HG03139 (cell line): Measurements from ENCODE around the gene STXBP5L.
"Not testable (repeated sequence)": the region's sequence is repeated elsewhere in the genome, so short reads cannot be mapped to it uniquely, and the experiment has no call there.

Source experiments
- ATAC-seq: cut with Tn5 transposase; IDR thresholded peaks from one replicate; pipeline ENCODE4 v1.9.1; 2021; ENCODE audit not compliant: unreplicated experiment

STXBP5L gene

DNA sequence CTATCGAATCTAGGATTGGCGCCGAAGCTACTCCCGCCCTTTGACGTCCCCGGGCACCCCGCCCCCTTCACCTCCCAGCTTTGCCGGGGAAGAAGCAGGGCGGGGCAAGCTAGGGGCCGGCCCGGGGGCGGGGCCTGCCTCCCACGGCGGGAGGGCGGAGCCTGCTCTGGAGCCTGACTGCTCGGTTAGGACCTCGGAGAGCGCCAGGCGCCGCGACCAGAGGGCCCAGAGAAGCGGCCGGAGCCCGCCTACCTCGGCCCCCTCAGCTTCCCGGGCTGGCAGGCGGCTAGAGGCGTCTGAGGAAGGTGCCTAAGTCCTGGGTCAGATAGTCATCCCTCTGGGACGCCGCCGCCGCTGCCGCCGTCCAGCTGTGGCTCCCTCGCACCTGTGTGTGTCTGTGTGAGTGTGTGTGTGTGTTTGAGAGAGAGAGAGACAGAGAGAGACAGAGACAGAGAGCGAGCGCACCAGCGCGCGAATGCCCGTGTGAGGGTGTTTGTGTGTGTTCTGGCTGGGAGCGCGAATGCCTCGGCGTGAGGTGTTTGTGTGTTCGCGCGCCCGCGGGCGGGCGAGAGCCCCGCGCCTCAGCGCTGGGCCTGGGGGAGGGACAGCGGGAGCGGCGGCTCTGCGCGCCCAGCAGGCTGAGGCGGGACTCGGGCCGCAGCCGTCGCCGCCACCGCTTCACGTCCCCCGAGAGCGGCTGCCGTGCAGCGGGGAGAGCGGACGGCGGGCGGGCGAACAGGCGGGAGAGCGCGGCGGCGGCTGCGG is at the start of gene STXBP5L:
Gene STXBP5L, plus strand, starts transcription at position 176 of the 765 bp plus-strand sequence. CDS start 1,374 bp downstream, outside the sequence.
- peak; percentile 98 for ATAC-seq

DNA sequence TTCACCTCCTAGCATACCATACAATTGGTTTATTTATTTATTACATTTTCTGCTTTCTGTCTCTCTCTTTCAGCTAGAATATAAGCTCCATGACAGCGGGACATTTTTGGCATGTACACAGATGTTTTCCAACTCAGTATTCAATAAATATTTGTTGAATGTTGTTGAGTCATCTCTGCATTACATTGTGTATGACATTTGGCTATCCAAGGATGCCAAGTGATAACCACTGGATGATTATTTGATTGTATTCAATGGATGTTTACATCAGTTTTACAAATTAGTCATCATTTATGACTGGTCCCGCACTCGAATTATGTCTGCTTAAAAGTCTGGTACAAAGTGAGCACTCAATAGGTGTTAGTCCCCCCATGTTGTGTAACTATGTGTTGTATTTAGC is 49.5 kb upstream of the STXBP5L start:
- ATAC-seq = no peak

GRCh38 chr3:120864541-120864940 is 43.5 kb upstream of the STXBP5L start:
- no peak for ATAC-seq

DNA sequence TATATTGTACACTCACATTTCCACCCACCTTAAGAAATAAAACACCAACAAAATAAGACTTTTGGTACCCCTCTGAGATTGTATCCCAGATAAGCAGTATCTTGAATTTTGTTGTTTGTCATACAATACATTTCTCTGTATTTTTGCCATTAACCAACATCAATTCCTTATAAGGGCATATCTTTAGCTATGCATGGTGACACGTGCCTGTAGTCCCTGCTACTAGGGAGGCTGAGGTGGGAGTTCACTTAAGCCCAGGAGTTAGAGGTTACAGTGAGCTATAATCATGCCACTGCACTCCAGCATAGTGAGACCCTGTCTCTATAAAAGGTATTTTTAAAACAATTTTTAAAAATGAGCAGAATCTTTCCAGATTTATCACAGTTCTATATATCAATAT is 32.5 kb upstream of the STXBP5L start:
- no peak for ATAC-seq

DNA sequence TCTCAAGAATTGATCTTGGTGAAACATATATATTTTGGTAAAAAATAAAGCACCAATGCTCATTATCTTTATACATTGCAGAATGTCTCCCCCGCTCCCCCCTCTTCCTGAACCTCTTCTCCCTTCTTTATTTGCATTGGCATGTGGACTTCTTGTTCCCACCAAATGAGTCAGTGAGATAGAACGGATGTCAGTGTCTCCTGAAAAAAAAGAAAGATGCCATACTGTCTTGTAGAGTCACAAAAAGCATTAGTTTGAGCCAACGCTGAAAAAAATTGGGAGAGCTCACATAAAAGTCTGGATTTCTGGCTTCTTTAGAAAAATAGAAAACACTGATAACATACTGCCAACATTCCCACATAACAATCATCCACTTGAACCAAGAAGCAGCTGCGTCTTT is 32.0 kb upstream of the STXBP5L start:
- ATAC-seq = no peak

DNA sequence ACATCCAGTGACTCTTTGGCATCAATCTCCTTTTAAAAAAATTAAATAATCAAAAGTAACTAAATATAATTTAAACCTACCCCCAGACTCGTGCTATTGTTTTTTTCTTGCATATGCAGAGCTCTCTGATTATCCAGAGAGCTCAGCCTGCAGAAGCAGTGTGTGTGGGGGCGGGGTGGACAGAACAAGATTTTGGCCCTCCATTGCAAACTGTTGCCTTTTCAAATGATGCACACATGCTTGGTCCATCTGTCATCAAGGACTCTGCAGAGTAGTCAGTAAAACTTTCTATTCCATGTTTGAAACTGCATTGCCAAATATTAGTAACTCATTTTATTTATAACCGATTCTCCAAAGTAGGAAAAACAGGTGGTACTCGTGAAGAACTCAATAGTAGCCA is 28.6 kb upstream of the STXBP5L start:
- no peak for ATAC-seq

DNA sequence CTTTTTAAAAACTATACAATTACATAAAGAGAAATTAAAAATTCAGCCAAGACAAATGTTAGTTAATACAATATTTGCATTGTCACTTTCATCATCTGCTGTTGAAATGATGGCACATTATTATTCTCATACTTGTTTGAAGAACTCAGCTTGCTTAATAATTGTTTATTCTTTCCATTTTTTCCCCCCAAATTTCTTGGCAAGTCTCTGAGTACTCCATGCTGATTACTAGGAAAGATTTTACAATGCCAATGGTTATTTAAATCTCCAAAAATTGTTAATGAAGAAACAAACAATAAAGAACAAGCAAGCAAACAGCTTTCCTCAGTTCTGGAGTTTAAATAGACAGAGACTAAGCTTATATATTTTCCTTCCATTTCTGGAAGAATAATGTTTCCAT is 15.1 kb upstream of the STXBP5L start:
- no peak for ATAC-seq

GRCh38 chr3:120894316-120895057 is 13.5 kb upstream of the STXBP5L start:
- ATAC-seq = no peak

GRCh38 chr3:120901716-120902115 is 6.3 kb upstream of the STXBP5L start:
- not testable (repeated sequence) for ATAC-seq

DNA sequence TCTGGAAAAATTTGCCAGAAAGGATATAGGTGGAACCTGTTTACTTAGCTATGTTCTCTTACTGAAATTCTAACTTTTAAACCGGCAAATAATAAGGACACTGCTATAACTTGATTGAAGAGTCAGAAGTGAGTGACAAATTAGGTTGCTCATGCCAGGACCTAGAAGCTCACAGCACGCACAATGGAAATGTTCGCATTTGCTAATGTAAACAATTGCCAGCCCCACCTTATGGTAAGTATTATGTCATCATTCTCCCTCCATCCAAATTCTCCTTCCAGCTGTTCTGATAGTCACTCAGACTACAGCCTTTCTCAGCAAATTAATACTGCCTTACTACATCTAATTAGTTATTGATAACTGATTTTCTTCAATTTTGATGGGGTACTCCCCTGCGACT is 4.8 kb upstream of the STXBP5L start:
- ATAC-seq = no peak

GRCh38 chr3:120907659-120908029 is 361 bp upstream of the STXBP5L start:
- no peak for ATAC-seq

DNA sequence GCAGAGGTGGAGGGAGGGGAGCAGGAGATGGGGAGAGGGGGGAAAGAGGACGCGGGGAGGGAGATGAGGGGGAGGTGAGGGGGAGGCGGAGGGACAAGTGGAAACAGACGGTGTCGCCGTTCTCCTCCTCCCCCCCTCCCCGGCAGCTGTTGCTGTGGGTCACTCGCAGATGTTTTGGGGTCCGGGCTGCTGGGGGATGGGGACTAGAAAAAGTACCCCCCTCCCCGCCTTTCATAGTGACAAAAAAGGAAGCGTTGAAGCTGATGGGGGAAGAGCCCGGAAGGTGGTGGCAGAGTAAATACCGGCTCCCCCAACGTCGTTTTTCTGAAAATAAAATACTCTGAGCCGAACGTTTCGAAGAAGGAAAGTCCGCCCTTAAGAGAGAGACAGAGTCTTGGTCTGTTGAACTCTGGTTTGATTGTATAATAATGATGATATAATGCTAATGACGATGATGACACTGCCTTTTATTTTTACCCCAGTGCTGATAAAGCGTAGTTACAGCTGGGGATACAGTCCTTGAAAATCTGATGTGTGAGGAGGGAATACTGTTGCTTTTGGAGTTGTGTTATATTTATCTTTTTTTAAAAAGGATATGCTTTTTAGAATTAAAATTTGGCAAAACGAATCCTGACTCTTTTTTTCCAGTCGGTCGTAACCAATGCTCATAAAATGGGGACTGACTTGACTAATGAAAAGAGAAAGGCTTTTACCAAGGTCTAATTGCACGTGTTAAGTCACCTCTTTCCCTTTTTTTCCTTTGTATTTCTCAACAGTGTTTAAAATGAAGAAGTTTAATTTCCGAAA is 993 bp downstream of the STXBP5L start:
- no peak for ATAC-seq

GRCh38 chr3:120909602-120909878 is 1.5 kb downstream of the STXBP5L start:
- no peak for ATAC-seq

DNA sequence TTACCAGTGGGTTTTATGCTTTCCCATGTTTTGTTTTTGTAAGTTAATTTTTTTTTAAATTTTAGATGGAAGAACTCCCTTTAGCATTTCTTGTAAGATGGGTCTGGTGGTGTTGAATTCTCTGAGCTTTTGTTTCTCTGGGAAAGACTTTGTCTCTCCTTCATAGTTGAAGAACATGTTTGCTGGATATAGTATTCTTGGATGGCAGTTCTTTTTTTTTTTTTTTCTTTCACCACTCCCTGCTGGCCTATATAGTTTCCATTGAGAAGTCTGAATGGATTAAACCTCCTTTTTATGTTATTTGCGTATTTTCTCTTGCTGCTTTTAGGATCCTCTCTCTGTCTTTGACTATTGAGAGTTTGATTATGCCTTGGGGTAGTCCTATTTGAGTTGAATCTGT is 18.1 kb downstream of the STXBP5L start:
- no peak for ATAC-seq

DNA sequence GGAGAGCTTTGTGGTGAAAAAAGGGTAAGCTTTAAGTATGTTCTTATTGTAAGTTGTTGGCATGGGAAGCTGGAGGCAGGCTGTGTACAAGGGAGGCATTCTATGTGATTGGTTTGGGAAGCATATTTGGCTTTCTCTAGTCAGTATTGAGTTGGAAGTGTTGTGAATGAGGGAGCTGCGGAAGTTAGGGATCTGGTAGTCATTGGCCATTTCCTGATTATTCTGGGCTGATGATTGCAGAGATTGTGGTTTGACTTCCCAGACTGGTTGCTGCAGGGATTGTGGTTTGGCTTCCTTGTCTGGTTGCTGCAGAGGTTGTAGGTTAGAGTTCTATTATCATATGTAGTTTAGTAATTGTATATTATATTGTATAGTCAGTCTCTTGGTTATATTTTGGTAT is 21.0 kb downstream of the STXBP5L start:
- ATAC-seq = no peak

DNA sequence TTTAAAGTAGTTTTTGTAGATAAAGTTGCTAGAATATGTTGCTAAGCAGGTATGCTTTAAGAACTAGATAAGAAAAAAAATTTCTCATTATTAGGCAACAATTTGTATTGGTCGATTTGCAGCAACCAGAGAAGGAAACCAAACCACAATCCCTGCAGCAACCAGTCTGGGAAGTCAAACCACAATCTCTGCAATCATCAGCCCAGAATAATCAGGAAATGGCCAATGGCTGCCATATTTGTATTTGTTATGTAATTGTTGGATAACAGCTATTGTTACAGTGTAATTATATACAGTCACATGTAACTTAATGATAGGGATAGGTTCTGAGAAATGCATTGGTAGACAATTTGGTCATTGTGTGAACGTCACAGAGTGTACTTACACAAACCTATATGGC is 23.6 kb downstream of the STXBP5L start:
- ATAC-seq = no peak

GRCh38 chr3:120956143-120956542 is 48.1 kb downstream of the STXBP5L start:
- no peak for ATAC-seq

DNA sequence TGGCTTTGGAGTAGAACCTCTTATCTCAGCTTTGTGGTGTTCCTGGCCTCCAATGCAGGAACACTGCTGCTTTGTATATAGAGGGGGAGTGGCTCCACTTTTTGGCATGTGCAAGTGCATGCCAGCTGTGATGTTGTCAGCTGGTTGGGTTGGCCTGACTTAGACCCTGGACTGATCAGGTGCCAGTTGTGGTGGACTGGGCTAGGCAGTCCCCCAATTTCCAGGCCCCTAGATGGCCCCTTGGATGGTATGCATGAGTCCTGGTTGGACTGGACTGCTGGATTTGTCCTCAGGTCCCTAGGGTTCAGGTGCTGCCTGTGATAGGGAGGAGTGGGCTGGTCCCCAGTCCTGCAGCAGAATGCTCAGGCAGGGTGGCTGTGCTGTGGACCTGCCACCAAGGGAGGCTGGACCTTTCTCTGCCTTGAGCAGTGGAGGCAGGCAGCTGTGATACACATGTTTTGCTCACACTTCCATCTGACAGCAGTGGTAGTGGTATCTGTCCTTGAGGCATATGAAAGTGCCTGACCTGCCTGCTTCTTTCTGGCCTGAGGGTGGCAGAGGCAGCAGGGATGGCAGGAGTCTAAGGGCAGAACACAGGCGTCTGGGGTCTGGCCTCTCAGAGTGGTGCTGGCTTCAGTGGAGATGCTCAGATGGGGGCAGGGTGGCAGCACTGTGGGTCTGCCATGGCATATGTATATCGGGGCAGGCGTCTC is 74.8 kb downstream of the STXBP5L start:
- no peak for ATAC-seq

DNA sequence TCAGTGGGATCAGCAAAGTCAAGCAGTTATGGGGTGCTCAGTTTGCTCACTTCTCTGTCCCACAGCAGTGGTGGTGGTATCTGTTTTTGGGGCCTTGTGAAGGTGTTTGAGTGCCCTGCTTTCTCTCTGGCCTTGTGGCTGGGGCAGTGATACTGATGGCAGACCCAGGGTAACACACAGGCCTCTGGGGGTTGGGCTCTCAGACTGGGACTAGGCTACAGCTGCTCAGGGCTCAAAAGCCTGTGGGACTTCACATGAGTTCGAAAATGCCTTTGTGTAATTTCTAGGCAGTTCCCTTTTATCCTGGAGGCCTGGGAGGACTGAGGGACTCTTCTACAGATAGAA is 75.3 kb downstream of the STXBP5L start:
- no peak for ATAC-seq

DNA sequence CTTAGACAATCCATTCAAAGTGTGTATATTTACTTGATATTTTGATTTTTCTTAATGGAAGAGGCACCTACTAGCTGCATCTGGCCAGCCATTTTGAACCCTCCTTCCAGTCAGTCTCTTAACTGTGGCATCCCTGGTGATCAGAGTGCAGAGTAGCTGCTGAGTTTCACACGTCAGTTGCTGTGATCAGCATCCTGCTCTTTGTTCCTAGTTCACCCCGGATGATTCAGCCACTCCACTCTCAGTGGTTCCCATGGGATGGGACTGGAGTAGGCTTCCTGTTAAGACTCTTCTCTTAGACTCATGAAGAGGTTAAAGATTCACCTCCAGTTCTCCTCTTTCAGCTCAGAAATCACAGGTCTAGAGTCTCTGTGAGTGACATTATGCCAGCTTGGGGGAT is 75.8 kb downstream of the STXBP5L start:
- ATAC-seq = no peak

GRCh38 chr3:120985242-120985641 is 77.2 kb downstream of the STXBP5L start:
- ATAC-seq = no peak
